ENCODE measurements around the gene PPEF1.

DNA sequence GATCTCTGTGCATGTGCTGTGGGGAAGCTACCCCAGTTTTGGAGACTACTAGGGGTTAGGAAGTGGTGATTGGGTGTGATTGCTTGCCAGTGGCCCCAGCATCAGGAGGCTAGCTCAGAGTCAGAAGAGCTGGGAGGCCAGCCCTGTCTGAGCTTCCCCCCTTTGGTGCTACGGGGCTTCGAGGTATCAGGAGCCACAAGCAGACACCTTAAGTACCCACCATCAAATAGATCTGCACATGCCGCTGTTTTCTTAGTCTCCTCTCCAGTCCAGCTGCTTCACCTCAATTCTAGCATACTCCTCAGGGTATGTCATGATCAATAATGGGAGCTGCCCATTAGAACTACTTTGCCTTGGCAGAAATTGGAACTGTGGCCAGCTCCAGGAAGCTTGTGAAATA is 10.8 kb upstream of the PPEF1 start:
- TF ChIP-seq TARDBP (CRISPR knock-in tag; IDR thresholded peaks at IDR 0.05) = no peak
- TF ChIP-seq SALL2 (CRISPR knock-in tag; IDR thresholded peaks at IDR 0.05) = no peak
- TF ChIP-seq KAT2B (IDR thresholded peaks at IDR 0.05; ENCODE audit: borderline replicate concordance, low read depth, low read length) = no peak
- TF ChIP-seq WIZ (CRISPR knock-in tag; IDR thresholded peaks at IDR 0.05) = no peak
- TF ChIP-seq, protein P1, sequence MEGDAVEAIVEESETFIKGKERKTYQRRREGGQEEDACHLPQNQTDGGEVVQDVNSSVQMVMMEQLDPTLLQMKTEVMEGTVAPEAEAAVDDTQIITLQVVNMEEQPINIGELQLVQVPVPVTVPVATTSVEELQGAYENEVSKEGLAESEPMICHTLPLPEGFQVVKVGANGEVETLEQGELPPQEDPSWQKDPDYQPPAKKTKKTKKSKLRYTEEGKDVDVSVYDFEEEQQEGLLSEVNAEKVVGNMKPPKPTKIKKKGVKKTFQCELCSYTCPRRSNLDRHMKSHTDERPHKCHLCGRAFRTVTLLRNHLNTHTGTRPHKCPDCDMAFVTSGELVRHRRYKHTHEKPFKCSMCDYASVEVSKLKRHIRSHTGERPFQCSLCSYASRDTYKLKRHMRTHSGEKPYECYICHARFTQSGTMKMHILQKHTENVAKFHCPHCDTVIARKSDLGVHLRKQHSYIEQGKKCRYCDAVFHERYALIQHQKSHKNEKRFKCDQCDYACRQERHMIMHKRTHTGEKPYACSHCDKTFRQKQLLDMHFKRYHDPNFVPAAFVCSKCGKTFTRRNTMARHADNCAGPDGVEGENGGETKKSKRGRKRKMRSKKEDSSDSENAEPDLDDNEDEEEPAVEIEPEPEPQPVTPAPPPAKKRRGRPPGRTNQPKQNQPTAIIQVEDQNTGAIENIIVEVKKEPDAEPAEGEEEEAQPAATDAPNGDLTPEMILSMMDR (CRISPR knock-in tag; IDR thresholded peaks at IDR 0.05) = no peak
- TF ChIP-seq RFX5 (IDR thresholded peaks at IDR 0.05; ENCODE audit: low read depth, low read length) = no peak
- no peak for TF ChIP-seq EP300 (IDR thresholded peaks at IDR 0.05; ENCODE audit: low read depth in 2 of 2, low read length in 2 of 2)
- TF ChIP-seq EP300 (CRISPR knock-in tag; IDR thresholded peaks at IDR 0.05; ENCODE audit: borderline replicate concordance) = no peak
- TF ChIP-seq TRIM24 (CRISPR knock-in tag; IDR thresholded peaks at IDR 0.05) = no peak
- TF ChIP-seq YEATS2 (CRISPR knock-in tag; IDR thresholded peaks at IDR 0.05; ENCODE audit: borderline replicate concordance) = no peak
- TF ChIP-seq POLR2AphosphoS2 (IDR thresholded peaks at IDR 0.05; ENCODE audit: low read depth, low read length) = no peak
- no peak for TF ChIP-seq ZNF75D (CRISPR knock-in tag; IDR thresholded peaks at IDR 0.05; ENCODE audit: borderline replicate concordance)
- TF ChIP-seq CC2D1A (CRISPR knock-in tag; IDR thresholded peaks at IDR 0.05) = no peak
- no peak for TF ChIP-seq TBP (CRISPR knock-in tag; IDR thresholded peaks at IDR 0.05)
- TF ChIP-seq CHD2 (IDR thresholded peaks at IDR 0.05; ENCODE audit: low read depth, low read length) = no peak

Measured in HepG2 (cell line).